ENCODE data around the gene VWC2L.

The VWC2L gene

GRCh38 chr2:214410918-214411554 lies at the start of gene VWC2L:
Gene VWC2L (plus strand): TSS chr2:214411054. CDS start chr2:214414194, 3,140 bp downstream.
- DNase-seq = no peak

GRCh38 chr2:214361116-214361515 lies 49.7 kb upstream of the VWC2L start:
- DNase-seq = no peak

GRCh38 chr2:214365549-214365948 lies 45.3 kb upstream of the VWC2L start:
- DNase-seq = no peak

- no peak for DNase-seq
Observed at GRCh38 chr2:214367171-214367570, 43.7 kb upstream of the VWC2L start.

GRCh38 chr2:214376618-214377285 lies 34.1 kb upstream of the VWC2L start:
- DNase-seq = no peak

GRCh38 chr2:214377286-214377624 lies 33.6 kb upstream of the VWC2L start:
- DNase-seq = no peak

- no peak for DNase-seq
Observed at GRCh38 chr2:214378455-214379103, 32.3 kb upstream of the VWC2L start.

GRCh38 chr2:214379227-214379626 lies 31.6 kb upstream of the VWC2L start:
- DNase-seq = no peak

GRCh38 chr2:214380681-214381080 lies 30.2 kb upstream of the VWC2L start:
- no peak for DNase-seq

- no peak for DNase-seq
Observed at GRCh38 chr2:214382229-214382628, 28.6 kb upstream of the VWC2L start.

- no peak for DNase-seq
Observed at GRCh38 chr2:214386720-214387119, 24.1 kb upstream of the VWC2L start.

GRCh38 chr2:214389334-214389733 lies 21.5 kb upstream of the VWC2L start:
- no peak for DNase-seq

GRCh38 chr2:214393796-214394195 lies 17.1 kb upstream of the VWC2L start:
- DNase-seq = no peak

- no peak for DNase-seq
Observed at GRCh38 chr2:214395040-214395439, 15.8 kb upstream of the VWC2L start.

GRCh38 chr2:214401580-214401979 lies 9.3 kb upstream of the VWC2L start:
- DNase-seq = no peak

- no peak for DNase-seq
Observed at GRCh38 chr2:214410128-214410775, 602 bp upstream of the VWC2L start.

GRCh38 chr2:214412679-214413078 lies 1.8 kb downstream of the VWC2L start:
- no peak for DNase-seq

- DNase-seq = no peak
Observed at GRCh38 chr2:214436470-214436869, 25.6 kb downstream of the VWC2L start.

GRCh38 chr2:214450118-214450894 lies 39.5 kb downstream of the VWC2L start:
- DNase-seq = no peak

GRCh38 chr2:214451516-214452275 lies 40.8 kb downstream of the VWC2L start:
- no peak for DNase-seq

GRCh38 chr2:214465363-214466146 lies 54.7 kb downstream of the VWC2L start:
- DNase-seq = no peak

Data from stimulated activated CD4-positive, alpha-beta T cell treated with anti-CD3 and anti-CD28 coated beads, Interleukin-1b, Interleukin-23, amount 100 ng/mL, for 48 hours (primary cell).